ENCODE data around the gene ST6GALNAC2.

ST6GALNAC2 gene

GRCh38 chr17:76569607-76570279 lies 15.9 kb downstream of the ST6GALNAC2 start:
- ChIA-PET POLR2A (interaction anchor here (0.6 kb wide), 1 partner anchor 38 kb away, joined by 3 read pairs; no protein-coding TSS in a partner anchor), CTCF (interaction anchor here (0.5 to 2.6 kb wide), 5 partner anchors 11 to 177 kb away, joined by 3 to 9 read pairs (median 4); no protein-coding TSS in a partner anchor)
- Histone ChIP-seq H3K4me3 (ENCODE audit: low read depth, low read length) (no peak overlapping the region), H3K4me1 (ENCODE audit: control insufficient read depth, insufficient read depth, low read length) (no peaks in the 10 kb centered on the region), H3K9me3 (ENCODE audit: control insufficient read depth, insufficient read depth, low read depth, low read length) (no peaks in the 10 kb centered on the region), H3K27ac (ENCODE audit: extremely low read depth, low read depth, low read length) (no peak overlapping the region), H3K36me3 (ENCODE audit: control insufficient read depth in 2 of 2, insufficient read depth in 1 of 2, low read length in 2 of 2) (peaks cover 9 to 29% of the 10 kb centered on the region in 2 experiments)
- TF ChIP-seq ZNF16 (tag by site-specific recombination; IDR thresholded peaks at IDR 0.05; ENCODE audit: low read depth) = no peak
- TF ChIP-seq ZNF324 (tag by site-specific recombination; IDR thresholded peaks at IDR 0.05) = no peak
- no peak for TF ChIP-seq ZNF792 (tag by site-specific recombination; IDR thresholded peaks at IDR 0.05)
- TF ChIP-seq ZNF449 (tag by site-specific recombination; IDR thresholded peaks at IDR 0.05) = peak; percentile 82
- TF ChIP-seq SP3 (tag by site-specific recombination; IDR thresholded peaks at IDR 0.05) = 0 out of 2 replicates have a peak, but pooled peaks have one; percentile 10
- TF ChIP-seq BCL11A (tag by site-specific recombination; IDR thresholded peaks at IDR 0.05; ENCODE audit: low read depth) = 0 out of 2 replicates have a peak, but pooled peaks have one; percentile 16
- peak; percentile 27; the same call in 1 of the 2 replicates for TF ChIP-seq ZIC2 (tag by site-specific recombination; IDR thresholded peaks at IDR 0.05)
- peak; percentile 25; the same call in 1 of the 2 replicates for TF ChIP-seq GLIS1 (tag by site-specific recombination; IDR thresholded peaks at IDR 0.05)

GRCh38 chr17:76568811-76569221 lies 16.8 kb downstream of the ST6GALNAC2 start:
- Histone ChIP-seq H3K4me3 (ENCODE audit: low read depth, low read length) (no peak overlapping the region), H3K27ac (ENCODE audit: extremely low read depth, low read depth, low read length) (no peak overlapping the region), H3K36me3 (ENCODE audit: control insufficient read depth in 2 of 2, insufficient read depth in 1 of 2, low read length in 2 of 2) (peaks cover 15 to 38% of the 10 kb centered on the region in 2 experiments), H3K4me1 (ENCODE audit: control insufficient read depth, insufficient read depth, low read length) (no peaks in the 10 kb centered on the region), H3K9me3 (ENCODE audit: control insufficient read depth, insufficient read depth, low read depth, low read length) (no peaks in the 10 kb centered on the region)
- TF ChIP-seq ZNF48 (tag by site-specific recombination; IDR thresholded peaks at IDR 0.05) (no peak), ZNF292 (tag by site-specific recombination; IDR thresholded peaks at IDR 0.05; ENCODE audit: borderline replicate concordance, low read depth) (no peak), ZNF664 (tag by site-specific recombination; IDR thresholded peaks at IDR 0.05) (no peak), WT1 (tag by site-specific recombination; IDR thresholded peaks at IDR 0.05) (peak; percentile 36; the same call in 1 of the 2 replicates), ZIC2 (tag by site-specific recombination; IDR thresholded peaks at IDR 0.05) (no peak), ZBTB6 (tag by site-specific recombination; IDR thresholded peaks at IDR 0.05) (0 out of 2 replicates have a peak, but pooled peaks have one; percentile 19), ZNF37A (tag by site-specific recombination; IDR thresholded peaks at IDR 0.05) (no peak), ZNF747 (tag by site-specific recombination; IDR thresholded peaks at IDR 0.05) (no peak)
- POLR2A ChIA-PET = interaction anchor here (1.2 to 2.1 kb wide), 3 partner anchors 10 to 112 kb away, joined by 3 to 5 read pairs (median 4); no protein-coding TSS in a partner anchor
- CTCF ChIA-PET = interaction anchor here (1.0 to 3.3 kb wide), 4 partner anchors 12 to 55 kb away, joined by 5 to 25 read pairs (median 12); partner anchors contain the start of gene ST6GALNAC2

GRCh38 chr17:76567634-76568432 lies 17.8 kb downstream of the ST6GALNAC2 start:
- no peaks in the 10 kb centered on the region for H3K9me3 ChIP-seq (ENCODE audit: control insufficient read depth, insufficient read depth, low read depth, low read length)
- CTCF ChIA-PET = interaction anchor here (0.7 to 3.3 kb wide), 10 partner anchors 11 to 114 kb away, joined by 3 to 25 read pairs (median 5); partner anchors contain the start of gene ST6GALNAC2
- H3K36me3 ChIP-seq (ENCODE audit: control insufficient read depth in 2 of 2, insufficient read depth in 1 of 2, low read length in 2 of 2) = peaks cover 17 to 47% of the 10 kb centered on the region in 2 experiments
- POLR2A ChIA-PET = interaction anchor here (0.8 to 2.3 kb wide), 11 partner anchors 8 to 113 kb away, joined by 3 to 20 read pairs (median 4); partner anchors contain the start of genes ST6GALNAC1 and ST6GALNAC2
- H3K4me1 ChIP-seq (ENCODE audit: control insufficient read depth, insufficient read depth, low read length) = no peaks in the 10 kb centered on the region
- H3K27ac ChIP-seq (ENCODE audit: extremely low read depth, low read depth, low read length) = 0 out of 2 replicates have a peak overlapping the region, but pooled peaks have one; percentile 5
- no peak overlapping the region for H3K4me3 ChIP-seq (ENCODE audit: low read depth, low read length)
- peak; percentile 33; the same call in 1 of the 2 replicates for TF ChIP-seq SCRT2 (tag by site-specific recombination; IDR thresholded peaks at IDR 0.05)
- peak; percentile 41; the same call in 1 of the 2 replicates for TF ChIP-seq ZBTB20 (tag by site-specific recombination; IDR thresholded peaks at IDR 0.05)
- TF ChIP-seq ZNF600 (tag by site-specific recombination; IDR thresholded peaks at IDR 0.05) = peak; percentile 22
- TF ChIP-seq PRDM4 (tag by site-specific recombination; IDR thresholded peaks at IDR 0.05) = 0 out of 2 replicates have a peak, but pooled peaks have one; percentile 17
- TF ChIP-seq ZNF426 (tag by site-specific recombination; IDR thresholded peaks at IDR 0.05) = no peak
- no peak for TF ChIP-seq ZNF623 (tag by site-specific recombination; IDR thresholded peaks at IDR 0.05)
- TF ChIP-seq ZNF48 (tag by site-specific recombination; IDR thresholded peaks at IDR 0.05) = no peak
- TF ChIP-seq OSR2 (tag by site-specific recombination; IDR thresholded peaks at IDR 0.05) = 0 out of 2 replicates have a peak, but pooled peaks have one; percentile 8
- peak; percentile 78; the same call in 1 of the 2 replicates for TF ChIP-seq ZNF768 (tag by site-specific recombination; IDR thresholded peaks at IDR 0.05)
- TF ChIP-seq ZNF335 (tag by site-specific recombination; conservative IDR thresholded peaks at IDR 0.05) = peak; percentile 29; the same call in 1 of the 2 replicates
